ENCODE results near the gene PLP2. TPM values are rescaled to one million over a fixed set of nuclear protein-coding genes. Genes with fewer than 3 reads are reported as not detected.

Gene PLP2
- total and polyA plus RNA-seq, 2 of the 4 experiments (the other 2 are of a cell fraction), result 22.6 to 156 TPM

DNA sequence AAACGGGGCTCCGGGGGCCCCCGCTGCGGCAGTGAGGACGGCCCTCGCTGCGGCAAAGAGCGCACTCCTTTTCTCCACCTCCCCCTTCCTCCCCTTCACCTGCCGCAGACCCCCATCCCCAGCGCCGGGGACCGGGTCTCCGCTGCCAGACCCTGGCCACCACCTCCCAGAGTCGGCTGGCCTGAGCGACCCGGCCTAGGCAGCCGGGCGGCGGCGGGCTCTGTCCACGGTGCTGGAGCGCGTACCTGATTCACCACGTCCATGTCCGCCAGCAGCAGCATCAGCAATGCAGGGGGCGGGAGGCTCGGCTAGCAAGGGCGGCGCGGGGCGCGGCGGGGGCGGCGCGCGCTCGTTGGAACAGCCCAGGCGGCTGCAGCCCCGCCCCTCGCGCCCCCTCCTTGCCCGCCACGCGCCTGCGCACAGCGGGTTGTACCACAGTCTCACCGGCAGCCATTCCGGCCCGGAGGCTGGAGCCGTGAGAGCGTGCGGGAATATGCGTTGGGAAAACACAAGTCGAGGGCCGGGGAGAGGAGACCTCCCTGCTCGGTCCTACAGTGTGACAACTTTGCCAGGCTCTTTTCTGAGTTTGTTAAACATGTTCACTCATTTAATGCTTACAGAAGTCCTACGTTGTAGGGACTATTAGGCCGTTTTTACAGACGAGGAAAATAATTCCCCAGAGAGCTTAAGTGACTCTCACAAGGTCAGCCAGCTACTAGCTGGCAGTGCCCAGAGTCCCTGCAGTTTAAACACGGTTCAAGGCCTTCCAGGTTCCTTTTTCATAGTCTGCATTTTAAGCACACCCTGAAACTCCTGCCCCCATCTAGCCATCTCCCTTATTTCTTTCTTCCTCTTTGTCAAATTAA, 28.4 kb downstream of the PLP2 start, which contains the start of gene SYP:
Gene SYP (minus strand): TSS at position 288 of the 866 bp plus-strand sequence. CDS start 7 bp downstream, at position 281.
- dilution Hi-C loops (cut with HindIII; ENCODE audit: low sequenced_read_pairs, unreplicated experiment), result no loop called here
- H3K9ac ChIP-seq (ENCODE audit: low read depth, low read length), result peak within 1 kb of the TSS; percentile 80
- ATAC-seq (ENCODE audit: low read depth), result peak; percentile 100

More for the DNA sequence above, 28.4 kb downstream of the PLP2 start, which contains the start of gene SYP:
- Histone ChIP-seq H3K27ac (ENCODE audit: insufficient read depth, low read length) (no peak within 1 kb of the TSS), H3K9me3 (ENCODE audit: control insufficient read depth, insufficient read depth, low read length) (no peaks in the 10 kb centered on the region), H3K14ac (replicated peaks; ENCODE audit: low read depth, low read length) (peak within 1 kb of the TSS; percentile 87), H3K4me2 (ENCODE audit: low read depth, low read length) (peak within 1 kb of the TSS; percentile 95), H3K27me3 (ENCODE audit: control insufficient read depth, insufficient read depth, low read length) (peaks cover 9% of the 10 kb centered on the region; the same call in 1 of the 2 replicates), H2BK20ac (ENCODE audit: low read depth, low read length) (0 out of 2 replicates have a peak within 1 kb of the TSS, but pooled peaks have one; percentile 35), H3K79me1 (ENCODE audit: low read depth in 1 of 2, low read length in 2 of 2) (no peaks in the 10 kb centered on the region), H4K20me1 (ENCODE audit: insufficient read depth, low read length) (no peaks in the 10 kb centered on the region), H4K5ac (ENCODE audit: low read depth, low read length) (peak within 1 kb of the TSS; percentile 89), H3K56ac (ENCODE audit: extremely low read depth, insufficient read depth, low read length) (peak within 1 kb of the TSS; percentile 72), H2AK9ac (replicated peaks; ENCODE audit: low read depth, low read length, poor library complexity) (peak within 1 kb of the TSS; percentile 76), H2AFZ (replicated peaks; ENCODE audit: low read length, poor library complexity) (peak within 1 kb of the TSS; percentile 94), H2BK5ac (ENCODE audit: low read depth, low read length, poor library complexity, severe bottlenecking) (peak within 1 kb of the TSS; percentile 42), H3K9me1 (ENCODE audit: insufficient read depth, low read length) (no peaks in the 10 kb centered on the region), H2BK15ac (ENCODE audit: low read depth, low read length) (no peak within 1 kb of the TSS), H3K4ac (ENCODE audit: low read depth, low read length) (peak within 1 kb of the TSS; percentile 77), H3K4me1 (ENCODE audit: control insufficient read depth, insufficient read depth, low read length) (no peaks in the 10 kb centered on the region), H2AK5ac (ENCODE audit: low read depth, low read length) (no peak within 1 kb of the TSS), H4K8ac (ENCODE audit: low read depth in 2 of 2, low read length in 2 of 2) (peak within 1 kb of the TSS; percentile 81 to 98), H3K23ac (ENCODE audit: low read depth, low read length) (peak within 1 kb of the TSS; percentile 95), H3K18ac (ENCODE audit: low read depth, low read length) (peak within 1 kb of the TSS; percentile 79), H3K36me3 (ENCODE audit: control insufficient read depth, insufficient read depth, low read length) (no peaks in the 10 kb centered on the region), H3K4me3 (ENCODE audit: insufficient read depth, low read depth, low read length) (peak within 1 kb of the TSS; percentile 46), H4K91ac (ENCODE audit: insufficient read depth, low read depth, low read length) (no peak within 1 kb of the TSS), H2BK120ac (ENCODE audit: low read depth, low read length) (no peak within 1 kb of the TSS)
- peak; percentile 82 for DNase-seq
- in situ Hi-C loops (cut with MboI; ENCODE audit: low sequenced_read_pairs) (no loop called here), intact Hi-C loops (cut with micrococcal nuclease) (no loop called here)
- ChIA-PET CTCF (no interaction called here), POLR2A (ENCODE audit: unreplicated experiment) (no interaction called here)
- TF ChIP-seq MAZ (IDR thresholded peaks at IDR 0.05; ENCODE audit: borderline replicate concordance, low read depth, low read length) (peak; percentile 96), NFE2L2 (IDR thresholded peaks at IDR 0.05; ENCODE audit: low read depth, low read length) (no peak), MXI1 (IDR thresholded peaks at IDR 0.05; ENCODE audit: borderline replicate concordance, low read depth, low read length) (peak; percentile 80)
- 22% methylated on average over 44 of the region's 61 CpGs; no CpG with 5 or more reads in 1 of the 2 experiments for WGBS, 2 experiments (ENCODE audit: extremely low coverage in 2 of 2, insufficient read length in 1 of 2)
- BruUV-seq (replicated peaks), result no TSS peak

Measured in IMR-90 (cell line).